Parathyroid adenoma (tissue), 2 donors: Measurements from ENCODE around the gene SLC24A1.
"Not testable (repeated sequence)": the region's sequence is repeated elsewhere in the genome, so short reads cannot be mapped to it uniquely, and the experiment has no call there.

Experiments
- H2AFZ ChIP-seq: fragments of 300-600 bp; sonication (generic); one replicate; pipeline ENCODE4 v1.7.0; 2017; ENCODE audit warnings: antibody characterized with exemption, mild to moderate bottlenecking
- H3K27ac ChIP-seq: fragments of 300-600 bp; sonication (generic); one replicate; pipeline ENCODE4 v1.7.0; 2017
- H3K27me3 ChIP-seq: fragments of 300-600 bp; sonication (generic); one replicate; pipeline ENCODE4 v1.7.0; 2017; ENCODE audit warnings: low read length; ENCODE audit not compliant: control insufficient read depth, insufficient read depth
- H3K36me3 ChIP-seq: fragments of 300-600 bp; sonication (generic); one replicate; pipeline ENCODE4 v1.7.0; 2017; ENCODE audit warnings: low read length; ENCODE audit not compliant: control insufficient read depth, insufficient read depth
- H3K4me1 ChIP-seq: fragments of 300-600 bp; sonication (generic); one replicate; pipeline ENCODE4 v1.7.0; 2017; ENCODE audit warnings: control low read depth
- H3K4me2 ChIP-seq: fragments of 300-600 bp; sonication (generic); one replicate; pipeline ENCODE4 v1.7.0; 2017; ENCODE audit warnings: low read length
- H3K4me3 ChIP-seq: fragments of 300-600 bp; sonication (generic); one replicate; pipeline ENCODE4 v1.7.0; 2017; ENCODE audit warnings: low read depth, low read length
- H3K79me2 ChIP-seq: fragments of 300-600 bp; sonication (generic); one replicate; pipeline ENCODE4 v1.7.0; 2017; ENCODE audit warnings: control low read depth
- H3K9ac ChIP-seq: fragments of 300-600 bp; sonication (generic); one replicate; pipeline ENCODE4 v1.7.0; 2017; ENCODE audit warnings: mild to moderate bottlenecking
- H3K9me3 ChIP-seq: fragments of 300-600 bp; sonication (generic); one replicate; pipeline ENCODE4 v1.7.0; 2017; ENCODE audit warnings: low read length; ENCODE audit not compliant: control insufficient read depth
- TF ChIP-seq, protein P1 (sequence below): fragments of 300-600 bp; sonication (generic); IDR thresholded peaks from one replicate; pipeline ENCODE4 v1.7.0; 2017; ENCODE audit warnings: antibody characterized with exemption, mild to moderate bottlenecking
- donor health status: primary hyperparathyroidism.

The SLC24A1 gene

DNA sequence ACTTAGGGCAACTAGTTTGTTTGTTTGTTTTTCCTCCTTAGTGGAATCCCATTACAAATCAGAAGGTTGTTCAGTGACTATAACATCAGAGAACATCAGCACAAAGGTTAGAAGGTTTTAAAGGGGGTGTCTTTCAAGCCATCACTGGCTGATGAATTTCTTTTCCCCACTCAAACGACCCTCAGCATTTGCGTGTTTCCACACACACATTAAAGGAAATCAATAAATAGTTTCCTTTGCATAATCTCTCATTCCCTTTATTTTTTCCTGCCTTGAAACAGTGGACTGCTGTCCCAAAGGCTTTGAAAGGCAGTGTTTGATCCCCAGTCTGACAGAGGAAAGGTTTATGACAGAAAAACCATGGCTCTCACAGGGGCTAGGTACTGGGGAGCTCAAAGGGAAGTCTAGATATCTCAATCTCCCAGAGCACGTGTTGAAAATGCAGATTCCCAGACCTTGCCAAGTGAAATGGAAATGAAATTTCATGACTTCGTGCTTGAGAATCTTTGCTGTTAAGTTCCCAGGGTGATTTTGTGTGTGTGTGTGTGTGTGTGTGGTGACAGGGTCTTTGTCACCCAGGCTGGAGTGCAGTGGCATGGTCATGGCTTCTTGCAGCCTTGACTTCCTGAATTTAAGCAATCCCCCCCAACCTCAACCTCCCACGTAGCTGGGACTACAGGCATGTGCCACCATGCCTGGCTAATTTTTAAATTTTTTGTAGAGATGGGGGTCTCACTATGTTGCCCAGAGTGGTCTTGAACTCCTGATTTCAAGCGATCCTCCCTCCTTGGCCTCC, 8.6 kb upstream of the SLC24A1 start:
- Histone ChIP-seq H3K4me2 (no peak overlapping the region), H3K4me1 (peaks cover 6% of the 10 kb centered on the region), H3K27ac (no peak overlapping the region), H3K36me3 (no peaks in the 10 kb centered on the region), H3K9ac (no peak overlapping the region), H3K9me3 (no peaks in the 10 kb centered on the region), H2AFZ (no peak overlapping the region), H3K27me3 (no peaks in the 10 kb centered on the region), H3K4me3 (no peak overlapping the region), H3K79me2 (peaks cover 3% of the 10 kb centered on the region)
- TF ChIP-seq, protein P1, sequence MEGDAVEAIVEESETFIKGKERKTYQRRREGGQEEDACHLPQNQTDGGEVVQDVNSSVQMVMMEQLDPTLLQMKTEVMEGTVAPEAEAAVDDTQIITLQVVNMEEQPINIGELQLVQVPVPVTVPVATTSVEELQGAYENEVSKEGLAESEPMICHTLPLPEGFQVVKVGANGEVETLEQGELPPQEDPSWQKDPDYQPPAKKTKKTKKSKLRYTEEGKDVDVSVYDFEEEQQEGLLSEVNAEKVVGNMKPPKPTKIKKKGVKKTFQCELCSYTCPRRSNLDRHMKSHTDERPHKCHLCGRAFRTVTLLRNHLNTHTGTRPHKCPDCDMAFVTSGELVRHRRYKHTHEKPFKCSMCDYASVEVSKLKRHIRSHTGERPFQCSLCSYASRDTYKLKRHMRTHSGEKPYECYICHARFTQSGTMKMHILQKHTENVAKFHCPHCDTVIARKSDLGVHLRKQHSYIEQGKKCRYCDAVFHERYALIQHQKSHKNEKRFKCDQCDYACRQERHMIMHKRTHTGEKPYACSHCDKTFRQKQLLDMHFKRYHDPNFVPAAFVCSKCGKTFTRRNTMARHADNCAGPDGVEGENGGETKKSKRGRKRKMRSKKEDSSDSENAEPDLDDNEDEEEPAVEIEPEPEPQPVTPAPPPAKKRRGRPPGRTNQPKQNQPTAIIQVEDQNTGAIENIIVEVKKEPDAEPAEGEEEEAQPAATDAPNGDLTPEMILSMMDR, result no peak

DNA sequence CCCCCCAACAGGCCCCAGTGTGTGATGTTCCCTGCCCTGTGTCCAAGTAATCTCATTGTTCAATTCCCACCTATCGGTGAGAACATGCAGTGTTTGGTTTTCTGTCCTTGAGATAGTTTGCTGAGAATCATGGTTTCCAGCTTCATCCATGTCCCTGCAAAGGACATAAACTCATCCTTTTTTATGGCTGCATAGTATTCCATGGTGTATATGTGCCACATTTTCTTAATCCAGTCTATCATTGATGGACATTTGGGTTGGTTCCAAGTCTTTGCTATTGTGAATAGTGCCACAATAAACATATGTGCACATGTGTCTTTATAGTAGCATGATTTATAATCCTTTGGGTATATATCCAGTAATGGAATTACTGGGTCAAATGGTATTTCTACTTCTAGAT, 5.9 kb upstream of the SLC24A1 start:
- H3K36me3 ChIP-seq, H3K79me2 ChIP-seq, H3K4me2 ChIP-seq, H3K27me3 ChIP-seq, H2AFZ ChIP-seq, H3K4me1 ChIP-seq, H3K9ac ChIP-seq, H3K27ac ChIP-seq, H3K9me3 ChIP-seq, H3K4me3 ChIP-seq: not testable (repeated sequence)

DNA sequence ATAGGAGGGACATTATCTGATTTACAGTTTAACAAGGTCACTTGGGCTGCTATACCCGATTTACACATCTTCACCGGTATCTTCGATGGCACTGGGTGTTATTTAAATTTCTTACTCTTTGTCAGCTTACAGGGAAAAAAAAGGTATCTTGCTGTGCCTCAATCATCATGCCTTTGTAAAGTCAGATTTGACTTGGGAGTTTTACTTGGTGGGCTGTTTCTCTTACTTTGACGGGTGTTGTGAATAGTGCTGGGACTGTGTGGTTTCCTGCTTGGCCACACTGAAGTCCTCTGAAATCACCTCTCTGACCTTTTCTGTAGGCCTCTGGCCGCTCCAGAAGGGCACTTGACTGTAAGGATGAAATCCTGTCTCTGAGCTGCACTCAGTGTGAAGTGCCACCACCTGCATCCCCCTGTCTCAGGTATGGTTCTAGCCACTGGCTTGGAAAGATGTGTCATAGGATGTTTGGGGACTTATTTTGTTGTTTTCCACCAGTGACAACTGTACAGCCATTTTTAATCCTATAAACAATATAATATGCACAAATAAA, 3.1 kb upstream of the SLC24A1 start:
- no peaks in the 10 kb centered on the region for H3K4me1 ChIP-seq
- no peaks in the 10 kb centered on the region for H3K27me3 ChIP-seq
- no peaks in the 10 kb centered on the region for H3K79me2 ChIP-seq
- no peak overlapping the region for H3K4me3 ChIP-seq
- H3K9ac ChIP-seq, result no peak overlapping the region
- no peaks in the 10 kb centered on the region for H3K9me3 ChIP-seq
- no peaks in the 10 kb centered on the region for H3K36me3 ChIP-seq
- H3K4me2 ChIP-seq, result no peak overlapping the region
- no peak overlapping the region for H3K27ac ChIP-seq
- H2AFZ ChIP-seq, result no peak overlapping the region
- TF ChIP-seq, protein P1, result no peak

DNA sequence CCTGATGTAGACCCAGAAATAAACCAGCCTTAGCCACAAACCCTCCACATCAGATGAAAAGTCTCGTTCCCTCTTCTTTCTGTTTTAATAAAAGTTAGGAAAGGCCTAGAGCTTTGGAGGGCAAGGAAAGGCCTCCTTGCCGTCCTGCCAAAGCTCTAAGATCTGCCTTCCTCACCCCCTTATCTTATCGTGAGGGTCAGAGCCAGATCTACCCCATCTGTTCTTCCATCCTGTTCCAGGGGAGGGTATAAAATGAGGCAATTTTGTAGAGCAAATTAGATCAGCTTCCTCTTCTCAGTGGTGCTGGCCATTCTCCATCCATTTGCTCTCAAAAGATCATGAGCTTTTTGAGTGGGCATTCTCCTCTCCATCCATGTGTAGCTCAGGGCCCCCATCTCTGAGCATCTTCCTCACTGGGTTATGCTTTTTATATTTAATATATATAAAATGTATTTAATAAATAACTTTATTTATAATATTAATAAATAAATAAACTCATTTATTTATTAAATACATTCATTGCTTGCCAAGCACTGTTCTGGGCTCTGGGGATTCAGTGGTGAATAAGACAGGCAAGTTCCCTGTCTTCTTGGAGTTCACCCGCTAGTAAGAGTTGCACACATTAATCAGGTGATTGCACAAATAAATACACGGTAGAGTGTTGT, 2.0 kb upstream of the SLC24A1 start:
- Histone ChIP-seq H3K4me1 (no peaks in the 10 kb centered on the region), H3K79me2 (no peaks in the 10 kb centered on the region), H3K9me3 (no peaks in the 10 kb centered on the region), H3K9ac (no peak overlapping the region), H2AFZ (no peak overlapping the region), H3K4me3 (no peak overlapping the region), H3K36me3 (no peaks in the 10 kb centered on the region), H3K27me3 (no peaks in the 10 kb centered on the region), H3K4me2 (no peak overlapping the region), H3K27ac (no peak overlapping the region)
- TF ChIP-seq, protein P1, result no peak

DNA sequence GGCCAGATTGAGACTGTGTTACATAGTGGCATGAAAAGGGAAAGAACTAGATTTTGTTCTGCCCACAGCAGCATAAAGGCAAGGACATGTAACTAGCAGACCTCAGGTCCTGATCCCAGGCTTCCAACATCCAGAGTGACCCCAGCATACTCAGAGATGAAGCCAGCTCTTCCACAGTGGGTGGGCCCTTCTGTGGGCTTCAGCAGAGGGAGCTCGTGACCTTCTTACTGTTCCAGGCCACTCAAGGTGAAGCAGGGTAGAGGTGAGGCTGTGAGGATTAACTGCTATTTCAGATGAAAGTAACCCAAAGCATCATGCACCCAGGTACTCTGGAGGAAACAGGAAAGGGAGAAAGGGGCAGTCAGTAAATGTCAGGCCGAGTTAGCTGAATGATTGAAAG, 905 bp upstream of the SLC24A1 start:
- Histone ChIP-seq H3K4me3 (no peak overlapping the region), H3K4me2 (no peak overlapping the region), H3K4me1 (no peaks in the 10 kb centered on the region), H3K79me2 (no peaks in the 10 kb centered on the region), H3K9ac (no peak overlapping the region), H2AFZ (no peak overlapping the region), H3K36me3 (no peaks in the 10 kb centered on the region), H3K9me3 (no peaks in the 10 kb centered on the region), H3K27me3 (no peaks in the 10 kb centered on the region), H3K27ac (no peak overlapping the region)
- TF ChIP-seq, protein P1, result no peak
